ENCODE data around the gene NMT1. TPM values are rescaled to one million over a fixed set of nuclear protein-coding genes. Genes with fewer than 3 reads are reported as not detected.

The NMT1 gene
- total RNA-seq, 1 experiment from 2014 or later = 152 TPM

DNA sequence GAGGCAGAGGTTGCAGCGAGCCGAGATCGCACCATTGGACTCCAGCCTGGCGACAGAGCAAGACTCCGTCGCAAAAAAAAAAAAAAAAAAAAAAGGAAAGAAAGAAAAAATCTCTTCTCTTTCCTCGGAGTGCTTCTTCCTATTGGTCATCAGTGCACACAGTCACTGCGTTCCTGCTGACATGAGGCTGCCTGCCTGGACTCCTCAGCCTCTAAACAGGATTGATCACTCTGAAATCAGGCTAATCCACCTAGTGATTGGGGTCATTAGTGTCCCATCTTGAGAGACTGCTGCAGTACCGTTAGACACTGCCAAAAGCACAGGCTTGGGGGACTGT lies 40.4 kb downstream of the NMT1 start (continued):
- no peak for TF ChIP-seq ZNF219 (CRISPR knock-in tag; IDR thresholded peaks at IDR 0.05; ENCODE audit: borderline replicate concordance)
- no peak for TF ChIP-seq IRF2 (CRISPR knock-in tag; IDR thresholded peaks at IDR 0.05; ENCODE audit: borderline replicate concordance, low read depth)
- TF ChIP-seq MYBL2 (CRISPR knock-in tag; IDR thresholded peaks at IDR 0.05) = no peak
- TF ChIP-seq, protein P1, sequence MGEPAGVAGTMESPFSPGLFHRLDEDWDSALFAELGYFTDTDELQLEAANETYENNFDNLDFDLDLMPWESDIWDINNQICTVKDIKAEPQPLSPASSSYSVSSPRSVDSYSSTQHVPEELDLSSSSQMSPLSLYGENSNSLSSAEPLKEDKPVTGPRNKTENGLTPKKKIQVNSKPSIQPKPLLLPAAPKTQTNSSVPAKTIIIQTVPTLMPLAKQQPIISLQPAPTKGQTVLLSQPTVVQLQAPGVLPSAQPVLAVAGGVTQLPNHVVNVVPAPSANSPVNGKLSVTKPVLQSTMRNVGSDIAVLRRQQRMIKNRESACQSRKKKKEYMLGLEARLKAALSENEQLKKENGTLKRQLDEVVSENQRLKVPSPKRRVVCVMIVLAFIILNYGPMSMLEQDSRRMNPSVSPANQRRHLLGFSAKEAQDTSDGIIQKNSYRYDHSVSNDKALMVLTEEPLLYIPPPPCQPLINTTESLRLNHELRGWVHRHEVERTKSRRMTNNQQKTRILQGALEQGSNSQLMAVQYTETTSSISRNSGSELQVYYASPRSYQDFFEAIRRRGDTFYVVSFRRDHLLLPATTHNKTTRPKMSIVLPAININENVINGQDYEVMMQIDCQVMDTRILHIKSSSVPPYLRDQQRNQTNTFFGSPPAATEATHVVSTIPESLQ (CRISPR knock-in tag; IDR thresholded peaks at IDR 0.05) = no peak
- TF ChIP-seq PREB (CRISPR knock-in tag; IDR thresholded peaks at IDR 0.05; ENCODE audit: borderline replicate concordance) = no peak
- TF ChIP-seq SOX15 (CRISPR knock-in tag; IDR thresholded peaks at IDR 0.05) = no peak
- TF ChIP-seq E2F1 (CRISPR knock-in tag; IDR thresholded peaks at IDR 0.05) = no peak

DNA sequence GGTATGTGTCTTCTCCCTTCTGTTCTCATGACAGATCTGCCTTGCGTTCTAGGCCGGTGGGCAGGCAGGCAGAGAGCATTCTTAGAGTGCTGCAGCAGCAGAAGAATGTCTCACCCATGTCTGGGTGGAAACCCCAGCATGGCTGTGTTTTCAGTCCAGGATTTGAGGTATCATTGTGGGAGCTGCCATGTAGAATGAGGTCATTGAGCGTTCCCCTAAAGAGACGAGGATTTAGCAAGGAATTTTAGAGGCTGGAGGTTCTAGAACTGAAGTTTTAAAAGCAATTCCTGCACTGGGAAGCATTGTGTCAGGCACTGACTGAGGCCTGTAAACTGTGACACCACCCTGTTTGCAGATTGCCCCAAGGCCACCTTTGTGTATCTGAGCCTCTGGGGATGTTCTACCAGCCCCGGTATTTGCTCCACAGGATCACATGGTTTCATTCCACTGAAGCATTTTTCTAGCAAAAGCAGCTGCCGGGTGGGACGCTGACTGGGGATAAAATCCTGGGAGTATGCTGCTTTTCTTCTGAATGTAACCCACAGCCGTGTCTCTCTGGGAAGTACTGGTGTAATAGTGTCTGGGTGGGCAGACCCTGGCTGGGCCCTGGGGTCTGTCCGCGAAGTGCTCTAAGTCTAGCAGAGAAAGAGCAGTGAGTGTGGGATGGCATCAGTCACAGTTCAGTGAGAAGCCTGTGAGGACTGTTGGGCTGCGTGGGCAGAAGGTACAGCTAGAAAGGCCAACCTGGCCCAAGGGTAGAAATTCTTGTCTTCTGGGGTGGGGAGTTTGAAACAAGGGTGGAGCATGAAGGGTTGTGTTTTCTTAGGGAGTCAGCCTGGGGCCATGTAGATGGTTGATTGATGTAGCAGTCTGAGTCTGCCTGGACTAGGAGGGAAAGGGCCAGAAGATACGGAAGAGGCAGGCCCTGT lies 41.0 kb downstream of the NMT1 start:
- Mint-ChIP-seq H3K4me1 (no peaks in the 10 kb centered on the region), H3K27ac (no peak overlapping the region), H3K4me3 (no peak overlapping the region), H3K9me3 (no peaks in the 10 kb centered on the region), H3K36me3 (peaks cover 78% of the 10 kb centered on the region), H3K27me3 (ENCODE audit: low read depth) (no peaks in the 10 kb centered on the region)
- 0 out of 2 replicates have a peak, but pooled peaks have one; percentile 24 for TF ChIP-seq GABPB1 (CRISPR knock-in tag; IDR thresholded peaks at IDR 0.05)
- no peak for TF ChIP-seq FOXP4 (CRISPR knock-in tag; IDR thresholded peaks at IDR 0.05)
- DNase-seq (ENCODE audit: low spot score) (no peak), ATAC-seq (no peak)
- ChIA-PET CTCF (interaction anchor here (2.6 kb wide), 1 partner anchor 33 kb away, joined by 9 read pairs; the partner anchor contains the start of gene ACBD4), POLR2A (no interaction called here)

- Mint-ChIP-seq H3K27ac (no peak overlapping the region), H3K36me3 (peaks cover 74% of the 10 kb centered on the region), H3K9me3 (no peaks in the 10 kb centered on the region), H3K4me3 (no peak overlapping the region), H3K27me3 (ENCODE audit: low read depth) (no peaks in the 10 kb centered on the region), H3K4me1 (no peaks in the 10 kb centered on the region)
- ChIA-PET CTCF (interaction anchor here (0.7 to 2.6 kb wide), 3 partner anchors 32 to 340 kb away, joined by 3 to 9 read pairs (median 3); partner anchors contain the start of gene ACBD4), POLR2A (interaction anchor here (0.7 kb wide), 1 partner anchor 153 kb away, joined by 3 read pairs; no protein-coding TSS in a partner anchor)
- DNase-seq (ENCODE audit: low spot score) (no peak), ATAC-seq (no peak)
- TF ChIP-seq CREM (CRISPR knock-in tag; IDR thresholded peaks at IDR 0.05) (no peak), MYBL2 (CRISPR knock-in tag; IDR thresholded peaks at IDR 0.05) (no peak), PRDM15 (CRISPR knock-in tag; IDR thresholded peaks at IDR 0.05) (no peak), ZNF263 (CRISPR knock-in tag; IDR thresholded peaks at IDR 0.05; ENCODE audit: low read depth) (no peak), USF2 (CRISPR knock-in tag; IDR thresholded peaks at IDR 0.05) (no peak)
- TF ChIP-seq, protein P2, sequence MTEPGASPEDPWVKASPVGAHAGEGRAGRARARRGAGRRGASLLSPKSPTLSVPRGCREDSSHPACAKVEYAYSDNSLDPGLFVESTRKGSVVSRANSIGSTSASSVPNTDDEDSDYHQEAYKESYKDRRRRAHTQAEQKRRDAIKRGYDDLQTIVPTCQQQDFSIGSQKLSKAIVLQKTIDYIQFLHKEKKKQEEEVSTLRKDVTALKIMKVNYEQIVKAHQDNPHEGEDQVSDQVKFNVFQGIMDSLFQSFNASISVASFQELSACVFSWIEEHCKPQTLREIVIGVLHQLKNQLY (CRISPR knock-in tag; IDR thresholded peaks at IDR 0.05) = no peak
- TF ChIP-seq, protein P3, sequence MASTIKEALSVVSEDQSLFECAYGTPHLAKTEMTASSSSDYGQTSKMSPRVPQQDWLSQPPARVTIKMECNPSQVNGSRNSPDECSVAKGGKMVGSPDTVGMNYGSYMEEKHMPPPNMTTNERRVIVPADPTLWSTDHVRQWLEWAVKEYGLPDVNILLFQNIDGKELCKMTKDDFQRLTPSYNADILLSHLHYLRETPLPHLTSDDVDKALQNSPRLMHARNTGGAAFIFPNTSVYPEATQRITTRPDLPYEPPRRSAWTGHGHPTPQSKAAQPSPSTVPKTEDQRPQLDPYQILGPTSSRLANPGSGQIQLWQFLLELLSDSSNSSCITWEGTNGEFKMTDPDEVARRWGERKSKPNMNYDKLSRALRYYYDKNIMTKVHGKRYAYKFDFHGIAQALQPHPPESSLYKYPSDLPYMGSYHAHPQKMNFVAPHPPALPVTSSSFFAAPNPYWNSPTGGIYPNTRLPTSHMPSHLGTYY (CRISPR knock-in tag; IDR thresholded peaks at IDR 0.05) = no peak
These were observed 41.7 kb downstream of the NMT1 start for GRCh38 chr17:45102856-45103255.
